Fibroblast of pulmonary artery (primary cell): ENCODE data around the gene IRAK3.

ENCODE experiments used
- DNase-seq: peaks from one replicate; pipeline ENCODE4 v3.0.0-alpha.2; 2010; ENCODE audit warnings: low read depth
- H3K4me3 ChIP-seq: replicated peaks from 2 replicates; pipeline ENCODE4 v1.5.1; 2011; ENCODE audit warnings: low read depth, mild to moderate bottlenecking, control low read depth, low read length, moderate library complexity
- CTCF ChIP-seq: IDR thresholded peaks from 2 replicates; pipeline ENCODE4 v1.5.1; 2011; ENCODE audit warnings: mild to moderate bottlenecking, control low read depth, low read length, inconsistent platforms; ENCODE audit errors: missing control alignments

The IRAK3 gene

GRCh38 chr12:66195242-66195641 lies 6.2 kb downstream of the IRAK3 start:
- no peak for DNase-seq
- H3K4me3 ChIP-seq, result no peak overlapping the region
- no peak for TF ChIP-seq CTCF

GRCh38 chr12:66196806-66197205 lies 7.8 kb downstream of the IRAK3 start:
- TF ChIP-seq CTCF, result no peak

GRCh38 chr12:66197495-66197921 lies 8.5 kb downstream of the IRAK3 start:
- TF ChIP-seq CTCF, result no peak
- peak overlapping the region; percentile 19 for H3K4me3 ChIP-seq
- peak; percentile 42 for DNase-seq

More at GRCh38 chr12:66196806-66197205, 7.8 kb downstream of the IRAK3 start:
- peak overlapping the region; percentile 19 for H3K4me3 ChIP-seq
- DNase-seq, result peak; percentile 87

GRCh38 chr12:66199141-66199540 lies 10.1 kb downstream of the IRAK3 start:
- TF ChIP-seq CTCF, result no peak
- H3K4me3 ChIP-seq, result no peak overlapping the region
- no peak for DNase-seq

DNA sequence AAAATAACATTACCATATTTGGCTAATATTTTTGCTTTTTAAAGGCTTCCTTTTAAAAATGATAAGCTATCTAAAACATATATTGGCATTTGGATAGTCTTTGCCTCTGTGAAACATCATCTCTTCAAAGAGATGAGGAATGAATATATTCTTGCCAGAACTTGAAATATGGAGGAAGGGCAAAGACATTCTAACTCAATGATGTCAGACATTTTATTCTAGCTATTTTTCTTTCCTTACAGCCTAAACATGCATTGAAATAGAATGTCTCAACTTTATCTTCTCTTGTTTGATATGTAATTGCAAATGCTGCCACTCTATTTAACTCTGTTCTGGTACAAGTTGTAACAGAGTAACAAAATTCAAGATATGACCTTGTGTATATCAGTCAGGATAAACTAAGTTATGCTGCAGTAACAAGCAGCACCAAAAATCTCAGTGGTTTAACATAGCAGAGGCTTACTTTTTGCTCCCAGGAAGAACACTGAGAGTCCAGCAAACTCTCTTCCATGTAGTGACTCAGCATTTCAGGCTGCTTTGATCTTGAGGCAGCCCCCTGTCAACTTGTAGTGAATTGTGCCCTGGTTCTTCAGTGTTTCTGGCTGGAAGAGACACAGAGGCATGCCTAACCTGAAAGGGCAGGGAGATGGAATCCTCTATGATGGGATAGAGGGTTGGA lies 11.0 kb downstream of the IRAK3 start:
- DNase-seq, result peak; percentile 24
- H3K4me3 ChIP-seq, result no peak overlapping the region
- no peak for TF ChIP-seq CTCF

DNA sequence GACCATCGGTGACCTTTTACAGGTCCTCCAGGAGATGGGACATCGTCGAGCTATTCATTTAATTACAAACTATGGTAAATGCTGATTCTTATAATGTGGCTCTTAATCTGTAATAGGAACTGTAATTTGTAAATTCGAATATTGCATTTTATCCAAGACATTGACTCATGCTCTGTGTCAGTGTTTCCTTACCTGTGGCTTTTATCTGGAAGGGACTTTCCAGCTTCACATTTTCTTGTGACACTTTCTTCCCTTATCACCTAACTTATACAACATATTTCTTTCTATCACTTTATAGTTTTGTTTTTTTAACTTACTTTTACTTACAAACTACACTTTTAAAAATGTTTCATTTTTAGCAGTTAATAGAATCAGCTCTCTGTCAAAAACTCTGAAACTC lies 14.8 kb downstream of the IRAK3 start:
- no peak overlapping the region for H3K4me3 ChIP-seq
- no peak for TF ChIP-seq CTCF
- no peak for DNase-seq

- no peak for DNase-seq
- no peak for TF ChIP-seq CTCF
Observed at GRCh38 chr12:66206141-66206540, 17.1 kb downstream of the IRAK3 start.

More at GRCh38 chr12:66206141-66206540, 17.1 kb downstream of the IRAK3 start:
- H3K4me3 ChIP-seq, result no peak overlapping the region
